IMR-90 (cell line): ENCODE measurements around the gene DNAH6.

Experiments used
- BHLHE40 ChIP-seq: fragments of 150-350 bp; IDR thresholded peaks from 2 replicates; pipeline ENCODE4 v1.6.1; 2016; ENCODE audit warnings: mild to moderate bottlenecking, low read depth, low read length
- ELK1 ChIP-seq: fragments of 150-350 bp; IDR thresholded peaks from 2 replicates; pipeline ENCODE4 v1.6.1; 2016; ENCODE audit warnings: low read depth, mild to moderate bottlenecking, low read length, moderate library complexity, borderline replicate concordance
- FOS ChIP-seq: fragments of 150-350 bp; IDR thresholded peaks from 2 replicates; pipeline ENCODE4 v1.6.1; 2016; ENCODE audit warnings: low read depth, low read length
- MAFK ChIP-seq: IDR thresholded peaks from 2 replicates; pipeline ENCODE4 v1.6.1; 2012; ENCODE audit warnings: low read depth, low read length, improper control_type of control experiment
- MAZ ChIP-seq: IDR thresholded peaks from 2 replicates; pipeline ENCODE4 v1.6.1; 2012; ENCODE audit warnings: low read depth, mild to moderate bottlenecking, low read length, improper control_type of control experiment, moderate library complexity, borderline replicate concordance
- NFE2L2 ChIP-seq: fragments of 150-350 bp; IDR thresholded peaks from 2 replicates; pipeline ENCODE4 v1.6.1; 2016; ENCODE audit warnings: low read depth, mild to moderate bottlenecking, low read length
- POLR2A ChIP-seq: IDR thresholded peaks from 2 replicates; pipeline ENCODE4 v1.6.1; 2012; ENCODE audit warnings: mild to moderate bottlenecking, low read depth, low read length
- RAD21 ChIP-seq: IDR thresholded peaks from 2 replicates; pipeline ENCODE4 v1.6.1; 2012; ENCODE audit warnings: low read length, improper control_type of control experiment
- RFX5 ChIP-seq: IDR thresholded peaks from 2 replicates; pipeline ENCODE4 v1.8.0; 2012; ENCODE audit warnings: low read depth, mild to moderate bottlenecking, low read length, moderate library complexity
- SMC3 ChIP-seq: fragments of 150-350 bp; IDR thresholded peaks from 2 replicates; pipeline ENCODE4 v1.6.1; 2016; ENCODE audit warnings: low read depth, mild to moderate bottlenecking, antibody characterized with exemption, low read length, moderate library complexity
- USF2 ChIP-seq: fragments of 150-350 bp; IDR thresholded peaks from 2 replicates; pipeline ENCODE4 v1.6.1; 2017; ENCODE audit warnings: mild to moderate bottlenecking, antibody characterized with exemption, low read length, low read depth
- TF ChIP-seq, protein P1 (sequence below): conservative IDR thresholded peaks from 2 replicates; pipeline ENCODE4 v1.5.1; 2012; ENCODE audit warnings: mild to moderate bottlenecking, low read depth, low read length, improper control_type of control experiment

DNA sequence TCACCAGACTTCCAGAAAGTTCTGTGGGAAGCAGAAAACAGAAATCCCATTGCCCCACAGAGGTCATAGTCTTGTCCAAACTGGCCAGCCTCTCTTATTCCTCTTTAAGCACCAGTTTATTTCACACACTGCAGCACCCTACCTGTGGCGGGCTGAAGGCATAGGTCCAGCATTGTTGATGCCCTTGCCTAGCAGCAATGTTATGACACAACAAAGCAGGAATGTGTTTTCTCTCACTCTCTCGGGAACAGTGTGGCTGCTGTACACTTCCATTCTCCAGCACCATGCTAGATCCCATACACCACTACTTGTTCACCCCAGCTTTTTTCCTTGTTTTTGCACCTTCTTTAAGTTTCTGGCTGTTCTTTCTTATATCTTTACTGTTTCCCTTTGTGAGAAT is 181.6 kb downstream of the DNAH6 start:
- no peak for TF ChIP-seq POLR2A
- no peak for TF ChIP-seq NFE2L2
- TF ChIP-seq, protein P1, sequence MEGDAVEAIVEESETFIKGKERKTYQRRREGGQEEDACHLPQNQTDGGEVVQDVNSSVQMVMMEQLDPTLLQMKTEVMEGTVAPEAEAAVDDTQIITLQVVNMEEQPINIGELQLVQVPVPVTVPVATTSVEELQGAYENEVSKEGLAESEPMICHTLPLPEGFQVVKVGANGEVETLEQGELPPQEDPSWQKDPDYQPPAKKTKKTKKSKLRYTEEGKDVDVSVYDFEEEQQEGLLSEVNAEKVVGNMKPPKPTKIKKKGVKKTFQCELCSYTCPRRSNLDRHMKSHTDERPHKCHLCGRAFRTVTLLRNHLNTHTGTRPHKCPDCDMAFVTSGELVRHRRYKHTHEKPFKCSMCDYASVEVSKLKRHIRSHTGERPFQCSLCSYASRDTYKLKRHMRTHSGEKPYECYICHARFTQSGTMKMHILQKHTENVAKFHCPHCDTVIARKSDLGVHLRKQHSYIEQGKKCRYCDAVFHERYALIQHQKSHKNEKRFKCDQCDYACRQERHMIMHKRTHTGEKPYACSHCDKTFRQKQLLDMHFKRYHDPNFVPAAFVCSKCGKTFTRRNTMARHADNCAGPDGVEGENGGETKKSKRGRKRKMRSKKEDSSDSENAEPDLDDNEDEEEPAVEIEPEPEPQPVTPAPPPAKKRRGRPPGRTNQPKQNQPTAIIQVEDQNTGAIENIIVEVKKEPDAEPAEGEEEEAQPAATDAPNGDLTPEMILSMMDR = no peak
- TF ChIP-seq MAFK = no peak
- no peak for TF ChIP-seq MAZ
- TF ChIP-seq RAD21 = no peak
- TF ChIP-seq USF2 = no peak
- no peak for TF ChIP-seq ELK1
- no peak for TF ChIP-seq SMC3
- TF ChIP-seq RFX5 = no peak
- no peak for TF ChIP-seq BHLHE40
- TF ChIP-seq FOS = no peak
